ENCODE results near the gene DUOX1.
A peak's percentile ranks its signal among the peaks of the same experiment; 100 is the strongest.

The DUOX1 gene

DNA sequence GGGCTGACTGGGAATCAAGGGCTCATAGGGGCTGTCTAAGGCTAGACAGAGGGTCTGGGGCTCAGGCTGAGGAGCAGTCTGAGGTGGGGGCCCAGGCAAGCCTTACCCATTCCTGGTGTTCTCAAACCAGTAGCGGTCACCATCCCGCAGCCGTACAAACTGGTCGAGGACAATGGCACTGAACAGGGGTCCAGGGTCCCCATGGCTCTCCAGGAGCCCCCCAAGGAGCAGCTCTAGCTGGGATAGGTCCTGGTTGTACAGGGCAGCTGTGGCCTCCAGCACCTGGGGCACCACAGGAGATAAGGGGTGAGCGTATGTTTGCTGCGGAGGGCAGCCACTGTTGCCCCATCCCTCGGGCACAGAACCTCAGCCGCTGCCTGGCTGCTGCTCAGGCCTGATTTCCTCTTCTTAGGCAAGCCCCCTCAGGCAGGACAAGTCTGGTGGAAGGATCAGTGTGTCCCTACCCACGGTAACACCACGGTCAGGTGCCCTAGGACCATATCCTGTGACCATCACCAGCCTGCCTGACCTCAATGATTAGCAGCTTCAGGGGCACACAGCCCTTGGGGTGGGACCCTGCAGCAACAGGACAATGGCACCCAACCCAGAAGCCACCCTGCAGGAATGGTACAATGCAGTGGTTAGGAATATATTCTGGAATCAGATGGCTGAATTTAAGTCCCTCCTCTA is 21.7 kb upstream of the DUOX1 start:
- FAIRE-seq, result no peak
- no peak for DNase-seq (ENCODE audit: insufficient read length, low spot score)
- TF ChIP-seq, protein P1, sequence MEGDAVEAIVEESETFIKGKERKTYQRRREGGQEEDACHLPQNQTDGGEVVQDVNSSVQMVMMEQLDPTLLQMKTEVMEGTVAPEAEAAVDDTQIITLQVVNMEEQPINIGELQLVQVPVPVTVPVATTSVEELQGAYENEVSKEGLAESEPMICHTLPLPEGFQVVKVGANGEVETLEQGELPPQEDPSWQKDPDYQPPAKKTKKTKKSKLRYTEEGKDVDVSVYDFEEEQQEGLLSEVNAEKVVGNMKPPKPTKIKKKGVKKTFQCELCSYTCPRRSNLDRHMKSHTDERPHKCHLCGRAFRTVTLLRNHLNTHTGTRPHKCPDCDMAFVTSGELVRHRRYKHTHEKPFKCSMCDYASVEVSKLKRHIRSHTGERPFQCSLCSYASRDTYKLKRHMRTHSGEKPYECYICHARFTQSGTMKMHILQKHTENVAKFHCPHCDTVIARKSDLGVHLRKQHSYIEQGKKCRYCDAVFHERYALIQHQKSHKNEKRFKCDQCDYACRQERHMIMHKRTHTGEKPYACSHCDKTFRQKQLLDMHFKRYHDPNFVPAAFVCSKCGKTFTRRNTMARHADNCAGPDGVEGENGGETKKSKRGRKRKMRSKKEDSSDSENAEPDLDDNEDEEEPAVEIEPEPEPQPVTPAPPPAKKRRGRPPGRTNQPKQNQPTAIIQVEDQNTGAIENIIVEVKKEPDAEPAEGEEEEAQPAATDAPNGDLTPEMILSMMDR (IDR thresholded peaks at IDR 0.05; ENCODE audit: insufficient read depth, missing control alignments), result no peak

GRCh38 chr15:45110256-45110820 is 19.5 kb upstream of the DUOX1 start:
- DNase-seq (ENCODE audit: insufficient read length, low spot score) (no peak), FAIRE-seq (no peak)
- TF ChIP-seq, protein P1 (IDR thresholded peaks at IDR 0.05; ENCODE audit: insufficient read depth, missing control alignments), result no peak

DNA sequence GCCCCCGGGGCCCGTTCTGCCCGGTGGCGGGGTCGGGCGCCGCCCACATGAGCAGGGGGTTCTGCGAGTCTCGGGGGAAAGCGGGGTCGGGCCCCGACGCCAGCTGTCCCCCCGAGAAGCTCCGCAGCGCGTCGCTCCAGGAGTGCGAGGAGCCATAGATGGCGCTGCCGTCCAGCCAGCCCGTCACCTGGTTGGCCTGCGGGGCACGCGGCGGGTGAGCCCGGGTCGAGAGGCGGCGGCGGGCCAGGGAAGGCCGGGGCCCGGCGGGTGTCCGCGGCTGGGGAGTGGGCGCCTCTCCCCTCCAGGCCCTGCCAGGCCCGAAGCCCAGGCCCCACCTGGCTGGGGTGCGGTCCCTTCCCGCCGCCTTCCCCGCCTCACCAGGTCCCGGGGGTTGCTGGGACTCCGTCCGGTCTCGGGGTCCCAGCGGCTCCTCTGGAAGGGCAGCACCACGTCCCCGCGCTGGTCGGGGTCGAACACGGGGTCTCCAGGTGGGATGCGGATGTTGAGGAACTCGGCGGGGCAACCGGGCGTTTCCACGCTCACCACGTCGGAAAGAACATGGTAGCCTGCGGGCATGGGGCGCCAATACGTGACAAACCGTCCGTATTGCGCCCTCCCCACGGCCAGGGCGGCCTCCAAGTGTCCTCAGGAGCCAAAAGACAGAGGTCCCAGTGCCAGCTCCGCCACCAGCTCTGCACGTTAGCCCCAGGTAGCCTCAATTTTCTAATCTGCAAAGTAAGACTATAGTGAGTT is 18.2 kb upstream of the DUOX1 start:
- DNase-seq (ENCODE audit: insufficient read length, low spot score) (no peak), FAIRE-seq (no peak)
- TF ChIP-seq, protein P1 (IDR thresholded peaks at IDR 0.05; ENCODE audit: insufficient read depth, missing control alignments), result no peak

- no peak for DNase-seq (ENCODE audit: insufficient read length, low spot score)
- TF ChIP-seq, protein P1 (IDR thresholded peaks at IDR 0.05; ENCODE audit: insufficient read depth, missing control alignments), result no peak
- FAIRE-seq, result no peak
These were observed 17.6 kb upstream of the DUOX1 start for GRCh38 chr15:45112143-45112590.

DNA sequence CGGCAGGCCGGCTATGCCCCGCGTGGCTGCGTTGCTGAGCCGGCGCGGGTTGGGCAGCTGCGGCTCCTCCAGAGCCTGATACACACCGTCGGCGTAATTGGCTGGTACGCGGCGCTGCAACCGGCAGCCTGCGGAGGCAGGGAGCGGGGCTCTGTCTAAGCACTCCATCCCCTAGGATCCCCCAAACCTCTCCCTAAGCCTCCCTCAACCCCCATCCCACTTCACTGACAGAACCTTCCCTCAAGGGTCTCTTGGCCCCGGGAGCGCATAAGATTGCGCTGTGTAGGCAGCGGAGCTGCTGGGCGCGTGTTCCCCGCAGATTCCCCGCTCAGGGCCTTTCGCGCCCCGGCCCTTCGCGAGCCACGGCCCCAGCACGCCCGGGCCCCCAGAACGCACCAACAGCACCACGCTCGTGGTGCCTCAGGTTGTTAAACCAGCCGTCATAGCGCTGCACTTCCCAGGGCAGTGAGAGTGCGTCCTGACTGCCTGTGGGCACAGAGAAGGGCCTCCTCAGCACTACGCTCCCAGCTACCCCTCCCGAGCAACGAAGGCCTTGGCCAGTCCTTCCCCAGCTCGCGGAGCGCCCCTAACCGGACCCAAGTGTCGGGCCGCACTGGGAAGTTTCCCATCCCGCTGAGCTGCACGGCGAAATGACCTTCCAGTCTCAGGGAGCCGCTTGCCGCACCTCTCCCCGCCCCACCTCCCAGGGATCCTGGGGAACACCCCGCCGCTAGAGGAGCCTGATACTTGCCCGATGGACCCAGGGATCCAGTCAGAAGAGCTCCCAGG is 17.0 kb upstream of the DUOX1 start:
- TF ChIP-seq, protein P1 (IDR thresholded peaks at IDR 0.05; ENCODE audit: insufficient read depth, missing control alignments), result no peak
- DNase-seq (ENCODE audit: insufficient read length, low spot score) (peak; percentile 60), FAIRE-seq (no peak)

DNA sequence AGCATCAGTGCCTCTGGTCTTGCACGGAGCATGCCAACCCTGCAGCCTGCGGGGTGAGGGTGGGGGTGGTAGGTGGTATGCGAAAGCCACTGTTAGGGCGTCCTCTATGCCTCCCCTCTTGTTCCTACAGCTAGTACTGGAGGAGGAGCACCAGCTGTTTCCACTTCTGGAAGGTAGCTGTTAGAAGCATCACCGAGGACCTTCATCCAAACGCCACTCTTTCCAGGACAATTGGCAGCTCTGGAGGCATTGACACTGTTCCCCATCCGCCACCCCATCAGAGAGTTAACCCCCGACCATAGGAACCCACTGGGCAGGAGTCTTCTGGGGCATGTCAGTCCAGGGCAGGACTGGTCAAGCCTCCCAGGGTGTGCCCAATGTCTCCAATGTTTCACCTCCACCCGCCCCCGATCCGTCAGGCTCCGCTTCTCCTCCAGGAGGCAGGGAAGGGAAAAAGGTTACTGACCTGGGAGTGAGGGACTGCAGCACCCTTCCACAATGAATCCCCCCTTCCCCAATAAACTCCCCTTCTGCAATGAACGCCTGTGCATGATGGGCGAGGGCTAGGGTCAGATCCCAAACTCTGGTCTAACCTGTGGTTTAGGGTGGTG is 16.3 kb upstream of the DUOX1 start:
- TF ChIP-seq, protein P1 (IDR thresholded peaks at IDR 0.05; ENCODE audit: insufficient read depth, missing control alignments), result no peak
- DNase-seq (ENCODE audit: insufficient read length, low spot score), result no peak
- FAIRE-seq, result no peak

Data from D721Med (cell line).